ENCODE results near the gene ERVMER34-1. TPM values are rescaled to one million over a fixed set of nuclear protein-coding genes. Genes with fewer than 3 reads are reported as not detected.

ERVMER34-1 gene, protein sequence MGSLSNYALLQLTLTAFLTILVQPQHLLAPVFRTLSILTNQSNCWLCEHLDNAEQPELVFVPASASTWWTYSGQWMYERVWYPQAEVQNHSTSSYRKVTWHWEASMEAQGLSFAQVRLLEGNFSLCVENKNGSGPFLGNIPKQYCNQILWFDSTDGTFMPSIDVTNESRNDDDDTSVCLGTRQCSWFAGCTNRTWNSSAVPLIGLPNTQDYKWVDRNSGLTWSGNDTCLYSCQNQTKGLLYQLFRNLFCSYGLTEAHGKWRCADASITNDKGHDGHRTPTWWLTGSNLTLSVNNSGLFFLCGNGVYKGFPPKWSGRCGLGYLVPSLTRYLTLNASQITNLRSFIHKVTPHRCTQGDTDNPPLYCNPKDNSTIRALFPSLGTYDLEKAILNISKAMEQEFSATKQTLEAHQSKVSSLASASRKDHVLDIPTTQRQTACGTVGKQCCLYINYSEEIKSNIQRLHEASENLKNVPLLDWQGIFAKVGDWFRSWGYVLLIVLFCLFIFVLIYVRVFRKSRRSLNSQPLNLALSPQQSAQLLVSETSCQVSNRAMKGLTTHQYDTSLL
- under 0.01 TPM for total RNA-seq

DNA sequence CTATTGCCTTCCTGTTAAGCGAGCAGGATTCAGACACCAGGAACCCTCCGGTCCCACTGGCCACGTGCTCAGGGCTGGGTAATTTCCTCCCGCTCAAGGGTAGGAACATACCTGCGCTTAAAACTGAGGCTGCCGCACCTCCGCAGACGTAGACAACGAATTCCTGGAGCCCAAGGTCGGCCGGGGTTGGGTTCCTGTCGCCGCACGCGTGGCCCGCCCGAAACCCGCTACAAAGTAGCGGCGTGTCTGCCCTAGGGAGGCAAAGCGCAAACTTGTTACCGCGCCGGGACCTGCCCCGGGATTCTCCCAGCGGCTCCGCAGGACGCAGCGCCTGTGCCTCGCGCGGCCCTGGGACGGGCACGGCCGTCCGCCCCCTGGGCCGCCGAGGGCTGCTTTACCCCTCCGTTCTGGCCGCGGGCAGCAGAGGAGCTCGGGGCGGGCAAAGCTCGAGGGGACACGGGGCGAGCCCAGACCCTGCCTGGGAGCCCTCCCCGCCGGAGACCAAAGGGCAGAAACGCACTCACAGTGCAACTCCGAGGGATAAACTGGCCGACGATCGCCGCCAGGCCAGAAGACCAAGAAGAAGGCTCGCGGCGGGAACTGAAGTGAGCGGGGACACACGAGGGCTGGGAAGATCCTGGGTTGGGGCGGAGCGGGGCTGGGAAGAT is at the start of gene ERVMER34-1:
Gene ERVMER34-1, minus strand, starts transcription at position 607 of the 668 bp plus-strand sequence. CDS start 5,905 bp downstream, outside the sequence.
- Histone ChIP-seq H3K4me3 (ENCODE audit: low read length) (no peak within 1 kb of the TSS), H3K4me1 (ENCODE audit: insufficient read depth, low read length) (peaks cover 12% of the 10 kb centered on the region), H3K9me3 (ENCODE audit: low read depth, low read length) (no peaks in the 10 kb centered on the region), H3K27me3 (ENCODE audit: insufficient read depth, low read length) (peaks cover 41% of the 10 kb centered on the region)

DNA sequence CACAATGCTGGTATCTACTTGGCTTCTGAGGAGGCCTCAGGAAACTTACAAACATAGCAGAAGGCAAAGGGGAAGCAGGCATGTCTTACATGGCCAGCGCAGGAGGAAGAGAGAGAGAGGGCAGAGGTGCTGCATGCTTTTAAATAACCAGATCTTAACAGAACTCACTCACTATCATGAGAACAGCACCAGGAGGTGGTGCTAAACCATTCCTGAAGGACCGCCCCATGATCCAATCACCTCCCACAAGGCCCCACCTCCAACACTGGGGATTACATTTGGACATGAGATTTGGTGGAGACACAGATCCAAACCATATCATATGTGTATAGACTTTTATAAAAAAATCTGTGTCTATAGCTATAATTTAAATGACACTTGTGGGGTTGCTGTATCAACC is 48.6 kb upstream of the ERVMER34-1 start:
- Histone ChIP-seq H3K9me3 (ENCODE audit: low read depth, low read length) (no peaks in the 10 kb centered on the region), H3K4me1 (ENCODE audit: insufficient read depth, low read length) (no peaks in the 10 kb centered on the region), H3K27me3 (ENCODE audit: insufficient read depth, low read length) (no peaks in the 10 kb centered on the region), H3K4me3 (ENCODE audit: low read length) (no peak overlapping the region)

DNA sequence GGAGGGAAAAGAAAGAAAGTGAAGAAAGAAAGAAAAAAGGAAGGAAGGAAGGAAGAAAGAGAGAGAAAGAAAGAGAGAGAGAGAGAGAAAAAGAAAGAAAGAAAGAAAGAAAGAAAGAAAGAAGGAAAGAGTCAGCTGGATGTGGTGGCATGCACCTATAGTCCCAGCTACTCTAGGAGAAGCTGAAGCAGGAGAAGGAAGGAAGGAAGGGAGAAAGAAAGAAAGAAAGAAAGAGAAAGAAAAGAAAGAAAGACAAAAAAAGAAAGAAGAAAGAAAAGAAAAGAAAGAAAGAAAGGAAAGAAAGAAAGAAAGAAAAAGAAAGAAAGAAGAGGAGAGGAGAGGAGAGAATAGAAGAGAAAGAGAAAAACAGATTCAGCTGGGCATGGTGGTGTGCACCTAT is 44.3 kb upstream of the ERVMER34-1 start:
- no peaks in the 10 kb centered on the region for H3K4me1 ChIP-seq (ENCODE audit: insufficient read depth, low read length)
- H3K4me3 ChIP-seq (ENCODE audit: low read length) = no peak overlapping the region
- H3K27me3 ChIP-seq (ENCODE audit: insufficient read depth, low read length) = no peaks in the 10 kb centered on the region
- no peaks in the 10 kb centered on the region for H3K9me3 ChIP-seq (ENCODE audit: low read depth, low read length)

DNA sequence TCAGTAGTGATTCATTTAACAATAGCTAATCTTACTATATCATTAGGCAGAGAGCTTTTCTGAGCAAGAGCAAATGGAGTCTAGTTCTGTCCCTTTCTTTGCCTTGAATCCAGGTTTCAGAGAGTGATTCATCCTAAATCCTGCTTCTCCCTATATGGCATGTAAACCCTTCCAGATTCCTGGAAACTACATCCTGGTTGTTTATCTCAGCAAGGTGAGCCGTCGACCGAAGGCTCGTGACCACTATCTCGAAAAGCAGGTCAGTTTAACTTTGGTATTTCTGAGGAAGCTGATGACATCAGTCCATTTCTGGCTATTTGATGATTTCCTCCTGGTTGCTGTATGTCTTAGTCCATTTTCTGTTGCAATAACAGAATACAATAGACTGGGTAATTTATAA is 40.7 kb upstream of the ERVMER34-1 start:
- Histone ChIP-seq H3K4me3 (ENCODE audit: low read length) (no peak overlapping the region), H3K4me1 (ENCODE audit: insufficient read depth, low read length) (no peaks in the 10 kb centered on the region), H3K27me3 (ENCODE audit: insufficient read depth, low read length) (no peaks in the 10 kb centered on the region), H3K9me3 (ENCODE audit: low read depth, low read length) (no peaks in the 10 kb centered on the region)

DNA sequence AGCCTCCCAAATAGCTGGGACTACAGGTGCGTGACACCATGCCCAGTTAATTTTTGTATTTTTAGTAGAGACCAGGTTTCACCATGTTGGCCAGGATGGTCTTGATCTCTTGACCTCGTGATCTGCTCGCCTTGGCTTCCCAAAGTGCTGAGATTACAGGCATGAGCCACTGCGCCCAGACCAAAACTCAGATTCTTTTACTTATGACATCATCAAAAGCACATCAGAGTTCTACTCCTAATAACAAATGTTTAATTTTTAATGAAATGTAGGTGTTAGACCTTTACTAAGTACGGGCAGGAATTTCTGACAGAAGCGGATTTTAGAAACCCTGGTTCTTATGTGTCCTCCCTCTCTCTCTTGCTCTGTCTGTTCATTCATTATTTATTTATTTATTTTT is 38.5 kb upstream of the ERVMER34-1 start:
- Histone ChIP-seq H3K27me3 (ENCODE audit: insufficient read depth, low read length) (no peaks in the 10 kb centered on the region), H3K9me3 (ENCODE audit: low read depth, low read length) (no peaks in the 10 kb centered on the region), H3K4me1 (ENCODE audit: insufficient read depth, low read length) (no peaks in the 10 kb centered on the region), H3K4me3 (ENCODE audit: low read length) (no peak overlapping the region)

DNA sequence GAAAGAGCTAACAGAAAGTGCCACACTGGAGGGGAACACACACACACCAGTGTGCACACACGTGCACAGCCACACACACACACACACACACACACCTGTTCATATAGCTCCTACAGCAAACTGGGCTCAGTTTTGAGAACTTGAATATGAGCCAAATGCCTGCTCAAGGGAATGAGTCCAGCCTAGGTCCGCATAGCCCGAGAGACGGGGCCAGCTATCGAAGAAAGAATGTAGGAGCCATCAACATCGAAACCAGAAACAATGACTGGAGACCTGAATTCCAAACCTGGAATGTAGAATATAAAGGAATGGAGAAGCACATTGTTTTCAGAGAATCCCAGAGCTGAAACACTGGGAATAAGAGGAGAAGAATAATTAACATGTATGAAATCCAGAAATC is 37.6 kb upstream of the ERVMER34-1 start:
- Histone ChIP-seq H3K9me3 (ENCODE audit: low read depth, low read length) (no peaks in the 10 kb centered on the region), H3K27me3 (ENCODE audit: insufficient read depth, low read length) (no peaks in the 10 kb centered on the region), H3K4me1 (ENCODE audit: insufficient read depth, low read length) (no peaks in the 10 kb centered on the region), H3K4me3 (ENCODE audit: low read length) (no peak overlapping the region)

DNA sequence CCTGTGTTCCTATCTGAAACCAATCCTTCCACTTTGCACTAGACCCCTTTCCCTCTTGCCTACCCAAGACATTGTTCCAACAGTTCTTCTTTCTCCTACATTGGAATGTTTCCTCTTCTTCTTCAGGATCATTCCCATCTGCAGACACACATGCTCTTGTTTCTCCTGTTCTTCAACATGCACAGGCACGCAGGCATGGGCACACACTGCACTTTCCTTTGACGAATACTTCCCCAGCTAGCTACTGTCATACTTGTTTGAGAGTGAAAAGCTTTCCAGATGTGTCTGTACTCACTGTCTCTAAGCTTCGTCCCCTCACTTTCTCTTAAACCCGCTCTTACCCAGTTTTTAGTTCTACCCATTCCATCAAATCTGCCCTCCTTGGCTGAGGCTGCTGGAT is 31.8 kb upstream of the ERVMER34-1 start:
- no peaks in the 10 kb centered on the region for H3K27me3 ChIP-seq (ENCODE audit: insufficient read depth, low read length)
- no peak overlapping the region for H3K4me3 ChIP-seq (ENCODE audit: low read length)
- H3K4me1 ChIP-seq (ENCODE audit: insufficient read depth, low read length) = no peaks in the 10 kb centered on the region
- H3K9me3 ChIP-seq (ENCODE audit: low read depth, low read length) = no peaks in the 10 kb centered on the region

DNA sequence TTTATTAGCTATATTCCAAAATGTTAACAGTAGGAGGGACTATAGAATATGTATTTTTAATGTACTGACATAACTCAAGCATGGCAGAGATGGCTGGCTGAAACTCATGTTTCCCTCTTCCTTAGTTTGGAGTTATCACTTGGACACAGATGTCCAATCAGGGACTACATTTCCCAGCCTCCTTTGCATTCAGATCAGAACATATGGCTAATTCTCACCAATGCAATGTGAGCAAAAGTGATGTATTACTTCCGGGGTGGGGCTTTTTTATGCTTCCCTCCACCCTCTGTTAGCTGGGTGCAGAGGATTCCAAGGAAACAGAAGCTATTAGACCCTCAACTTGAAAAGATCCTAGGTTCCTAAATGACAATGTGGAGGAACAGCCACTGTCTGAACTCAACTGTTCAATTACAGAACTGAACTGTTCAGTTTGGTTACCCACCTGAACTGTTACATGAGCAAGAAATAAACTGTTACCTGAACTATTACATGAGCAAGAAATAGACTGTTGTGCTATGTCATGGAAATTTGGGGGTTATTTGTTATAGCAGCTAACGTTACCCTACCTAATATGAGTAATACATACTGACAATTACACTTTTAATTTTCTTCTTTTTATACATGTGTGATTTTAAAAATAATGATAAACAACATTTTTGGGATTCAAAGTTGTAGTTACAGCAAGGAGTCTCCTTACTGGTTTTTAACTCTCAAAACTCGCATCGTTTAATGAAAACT is 29.6 kb upstream of the ERVMER34-1 start:
- no peaks in the 10 kb centered on the region for H3K4me1 ChIP-seq (ENCODE audit: insufficient read depth, low read length)
- no peaks in the 10 kb centered on the region for H3K9me3 ChIP-seq (ENCODE audit: low read depth, low read length)
- H3K27me3 ChIP-seq (ENCODE audit: insufficient read depth, low read length) = no peaks in the 10 kb centered on the region
- no peak overlapping the region for H3K4me3 ChIP-seq (ENCODE audit: low read length)

DNA sequence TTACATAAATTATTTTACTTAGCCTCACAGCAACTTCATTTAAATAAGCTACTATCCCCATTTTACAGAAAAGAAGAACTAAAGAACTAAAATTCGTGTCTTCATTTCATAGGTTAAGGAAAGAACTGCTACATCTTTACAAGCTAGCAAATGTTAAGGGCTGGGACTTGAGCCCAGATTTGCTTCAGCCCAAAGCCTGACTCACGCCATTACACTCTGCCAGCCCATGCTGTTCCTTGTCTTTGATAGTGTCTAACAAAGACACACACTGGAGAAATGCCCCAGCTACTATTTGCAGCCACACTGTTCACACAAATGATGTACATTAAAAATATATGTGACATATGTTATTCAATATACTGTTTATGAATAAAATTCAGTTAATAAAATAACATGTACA is 29.0 kb upstream of the ERVMER34-1 start:
- Histone ChIP-seq H3K4me3 (ENCODE audit: low read length) (no peak overlapping the region), H3K9me3 (ENCODE audit: low read depth, low read length) (no peaks in the 10 kb centered on the region), H3K27me3 (ENCODE audit: insufficient read depth, low read length) (no peaks in the 10 kb centered on the region), H3K4me1 (ENCODE audit: insufficient read depth, low read length) (no peaks in the 10 kb centered on the region)

DNA sequence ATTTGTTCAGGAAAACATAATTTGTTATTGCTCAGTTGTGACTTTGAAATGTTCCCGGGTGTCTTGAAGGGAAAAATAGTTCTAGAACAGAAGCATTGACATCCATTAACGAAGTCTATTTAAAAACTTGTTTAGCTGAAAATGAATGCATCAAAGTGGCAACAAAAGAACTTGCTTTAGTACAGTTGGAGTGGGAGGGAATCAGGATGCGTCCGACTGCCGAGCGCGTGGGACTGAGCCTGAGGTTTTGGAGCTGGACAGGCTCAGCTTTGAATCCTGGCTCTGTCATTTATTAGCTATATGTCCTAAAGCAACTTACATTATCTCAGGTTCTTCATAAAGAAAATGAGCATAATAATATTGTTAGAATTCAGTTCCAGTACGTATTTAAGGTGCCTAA is 9.0 kb upstream of the ERVMER34-1 start:
- Histone ChIP-seq H3K4me3 (ENCODE audit: low read length) (no peak overlapping the region), H3K4me1 (ENCODE audit: insufficient read depth, low read length) (no peaks in the 10 kb centered on the region), H3K27me3 (ENCODE audit: insufficient read depth, low read length) (no peaks in the 10 kb centered on the region), H3K9me3 (ENCODE audit: low read depth, low read length) (no peaks in the 10 kb centered on the region)

DNA sequence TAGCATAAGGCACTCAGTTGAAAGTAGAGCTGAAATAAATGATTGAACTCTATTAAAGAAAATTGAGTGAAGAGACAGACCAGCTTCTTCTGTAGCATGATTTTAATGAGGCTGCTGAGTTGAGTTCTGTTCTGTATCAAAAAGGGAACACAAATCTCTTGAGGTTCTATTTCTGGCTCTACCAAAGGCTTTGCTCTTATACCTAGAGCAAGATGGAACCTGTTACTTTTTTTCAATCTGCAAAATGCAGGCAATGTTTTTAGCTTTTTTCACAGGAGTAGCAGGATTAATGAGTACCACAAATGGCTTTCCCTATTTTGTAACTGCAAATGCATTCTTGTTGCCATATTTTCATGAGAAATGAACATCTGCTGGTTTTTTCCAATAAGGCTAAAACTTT is 4.2 kb upstream of the ERVMER34-1 start:
- Histone ChIP-seq H3K4me3 (ENCODE audit: low read length) (no peak overlapping the region), H3K27me3 (ENCODE audit: insufficient read depth, low read length) (peaks cover 25% of the 10 kb centered on the region), H3K4me1 (ENCODE audit: insufficient read depth, low read length) (peaks cover 11% of the 10 kb centered on the region), H3K9me3 (ENCODE audit: low read depth, low read length) (no peaks in the 10 kb centered on the region)

DNA sequence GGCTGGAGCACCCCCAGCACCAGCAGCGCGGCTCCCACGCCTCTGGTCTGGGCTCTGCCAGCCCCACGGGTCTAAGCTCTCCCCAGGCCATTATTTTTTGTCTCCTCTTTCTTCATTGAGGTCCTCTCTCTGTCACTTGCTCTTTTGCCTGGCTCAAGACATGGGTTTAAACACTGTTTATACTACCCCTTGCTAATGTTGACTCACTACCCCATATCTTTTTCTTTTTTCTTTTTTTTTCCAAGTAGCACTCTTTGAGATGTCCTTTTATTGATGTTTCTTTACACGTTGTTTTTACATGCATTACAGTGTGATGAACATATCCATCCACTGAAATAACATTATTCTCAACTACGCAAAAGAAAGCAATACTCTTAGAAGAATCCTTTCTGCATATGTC is 1.7 kb upstream of the ERVMER34-1 start:
- H3K4me1 ChIP-seq (ENCODE audit: insufficient read depth, low read length) = peaks cover 12% of the 10 kb centered on the region
- H3K4me3 ChIP-seq (ENCODE audit: low read length) = no peak overlapping the region
- H3K9me3 ChIP-seq (ENCODE audit: low read depth, low read length) = no peaks in the 10 kb centered on the region
- H3K27me3 ChIP-seq (ENCODE audit: insufficient read depth, low read length) = peaks cover 41% of the 10 kb centered on the region

DNA sequence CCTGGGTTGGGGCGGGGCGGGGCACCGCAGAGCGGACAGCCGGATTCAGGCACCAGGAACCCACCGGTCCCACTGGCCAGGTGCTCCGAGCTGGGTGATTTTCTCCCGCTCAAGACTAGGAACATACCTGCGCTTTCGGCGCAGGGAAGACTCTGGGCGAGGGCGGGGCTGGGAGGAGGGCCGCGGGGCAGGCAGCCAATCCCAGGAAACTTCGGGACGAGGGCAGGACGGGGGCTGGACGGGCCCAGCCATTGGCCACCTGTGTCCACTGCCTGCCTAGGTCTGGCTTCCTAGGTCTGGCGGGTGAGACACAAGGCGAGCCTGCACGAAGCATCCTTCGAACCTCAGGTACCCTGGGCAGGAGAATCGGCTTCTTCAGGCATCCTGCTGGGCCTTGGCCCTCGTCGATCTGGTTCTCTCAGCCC is 274 bp upstream of the ERVMER34-1 start:
- Histone ChIP-seq H3K27me3 (ENCODE audit: insufficient read depth, low read length) (peaks cover 41% of the 10 kb centered on the region), H3K4me3 (ENCODE audit: low read length) (no peak overlapping the region), H3K9me3 (ENCODE audit: low read depth, low read length) (no peaks in the 10 kb centered on the region), H3K4me1 (ENCODE audit: insufficient read depth, low read length) (peaks cover 12% of the 10 kb centered on the region)

DNA sequence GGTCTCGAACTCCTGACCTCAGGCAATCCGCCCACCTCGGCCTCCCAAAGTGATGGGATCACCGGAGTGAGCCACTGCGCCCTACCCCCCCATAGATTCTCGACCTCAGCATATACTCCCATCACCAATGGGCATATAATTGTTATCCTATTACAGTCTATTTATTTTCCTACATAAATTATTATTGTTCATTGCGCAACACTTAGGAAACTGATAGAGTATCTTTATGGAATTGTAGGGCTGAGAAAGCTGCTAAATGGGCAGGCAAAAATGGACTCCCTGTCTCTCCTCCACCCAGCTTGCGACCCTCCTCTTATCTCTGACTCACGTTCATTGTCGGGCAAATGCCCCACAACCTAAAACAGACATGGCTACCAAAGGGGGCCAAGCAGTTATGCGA is 1.0 kb downstream of the ERVMER34-1 start:
- peaks cover 41% of the 10 kb centered on the region for H3K27me3 ChIP-seq (ENCODE audit: insufficient read depth, low read length)
- peaks cover 12% of the 10 kb centered on the region for H3K4me1 ChIP-seq (ENCODE audit: insufficient read depth, low read length)
- no peak overlapping the region for H3K4me3 ChIP-seq (ENCODE audit: low read length)
- no peaks in the 10 kb centered on the region for H3K9me3 ChIP-seq (ENCODE audit: low read depth, low read length)

DNA sequence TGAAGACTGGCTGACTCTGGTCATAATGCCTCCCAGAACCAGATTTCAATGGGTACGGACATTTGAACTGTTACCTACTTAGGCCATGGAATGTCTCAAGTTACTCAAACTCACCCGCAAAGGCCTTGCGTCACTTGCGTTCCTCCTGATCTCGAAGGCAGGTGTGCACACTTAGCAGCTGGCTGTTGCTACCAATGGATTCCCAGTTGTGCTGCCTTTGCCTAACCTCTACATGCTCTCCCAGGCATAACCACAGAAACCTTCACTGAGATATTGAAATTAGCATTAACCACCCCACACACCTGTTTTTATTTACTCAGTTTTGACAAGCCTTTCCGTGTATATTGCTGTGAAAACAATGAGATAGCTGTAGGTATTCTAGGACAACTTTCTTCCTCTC is 2.8 kb downstream of the ERVMER34-1 start:
- H3K4me3 ChIP-seq (ENCODE audit: low read length) = no peak overlapping the region
- H3K9me3 ChIP-seq (ENCODE audit: low read depth, low read length) = no peaks in the 10 kb centered on the region
- peaks cover 12% of the 10 kb centered on the region for H3K4me1 ChIP-seq (ENCODE audit: insufficient read depth, low read length)
- H3K27me3 ChIP-seq (ENCODE audit: insufficient read depth, low read length) = peaks cover 41% of the 10 kb centered on the region
